ENCODE data around the gene C14orf180.

Gene C14orf180

GRCh38 chr14:104550861-104551728 lies 28.5 kb upstream of the C14orf180 start:
- no peak for DNase-seq

- no peak for DNase-seq
Measured at GRCh38 chr14:104551851-104552737, 27.5 kb upstream of the C14orf180 start.

GRCh38 chr14:104552738-104553125 lies 26.8 kb upstream of the C14orf180 start:
- DNase-seq: no peak

GRCh38 chr14:104553166-104554087 lies 26.1 kb upstream of the C14orf180 start:
- no peak for DNase-seq

- no peak for DNase-seq
Measured at GRCh38 chr14:104554088-104554607, 25.4 kb upstream of the C14orf180 start.

GRCh38 chr14:104554608-104555429 lies 24.7 kb upstream of the C14orf180 start:
- no peak for DNase-seq

- no peak for DNase-seq
Measured at GRCh38 chr14:104555430-104556255, 23.9 kb upstream of the C14orf180 start.

- no peak for DNase-seq
Measured at GRCh38 chr14:104556256-104557021, 23.1 kb upstream of the C14orf180 start.

GRCh38 chr14:104557086-104557485 lies 22.5 kb upstream of the C14orf180 start:
- no peak for DNase-seq

- DNase-seq: no peak
Measured at GRCh38 chr14:104557766-104558165, 21.8 kb upstream of the C14orf180 start.

GRCh38 chr14:104558231-104559027 lies 21.1 kb upstream of the C14orf180 start:
- no peak for DNase-seq

- no peak for DNase-seq
Measured at GRCh38 chr14:104559028-104559803, 20.3 kb upstream of the C14orf180 start.

- DNase-seq: no peak
Measured at GRCh38 chr14:104559804-104560585, 19.6 kb upstream of the C14orf180 start.

- DNase-seq: no peak
Measured at GRCh38 chr14:104560586-104560945, 19.0 kb upstream of the C14orf180 start.

- DNase-seq: no peak
Measured at GRCh38 chr14:104561124-104561557, 18.4 kb upstream of the C14orf180 start.

- no peak for DNase-seq
Measured at GRCh38 chr14:104561632-104562495, 17.7 kb upstream of the C14orf180 start.

Measured in activated CD4-positive, alpha-beta T cell treated with anti-CD3 and anti-CD28 coated beads, Interleukin-2, amount 50 U/mL, for 1 hour (primary cell).